GM18867 (cell line): Measurements from ENCODE around the gene INTS4.
"Not testable (repeated sequence)": the region's sequence is repeated elsewhere in the genome, so short reads cannot be mapped to it uniquely, and the experiment has no call there.

ENCODE experiments used
- ATAC-seq: cut with Tn5 transposase; IDR thresholded peaks from one replicate; pipeline ENCODE4 v1.9.1; 2021; ENCODE audit warnings: mild to moderate bottlenecking, moderate library complexity; ENCODE audit not compliant: unreplicated experiment

Gene INTS4

DNA sequence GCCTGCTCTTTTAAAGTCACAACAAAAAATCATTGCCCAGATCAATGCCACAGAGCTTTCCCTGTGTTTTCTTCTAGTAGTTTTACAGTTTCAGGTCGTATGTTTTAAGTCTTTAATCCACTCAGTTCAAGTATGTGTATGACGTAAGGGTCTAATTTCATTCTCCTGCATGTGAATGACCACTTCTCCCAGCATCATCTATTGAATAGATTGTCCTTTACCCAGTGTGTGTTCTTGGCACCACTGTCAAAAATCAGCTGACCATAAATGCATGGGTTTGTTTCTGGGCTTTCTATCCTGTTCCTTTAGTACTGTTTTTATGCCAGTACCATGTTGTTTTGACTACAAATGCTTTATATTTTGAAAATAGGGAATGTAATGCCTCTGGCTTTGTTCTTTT, 28.1 kb downstream of the INTS4 start:
- ATAC-seq = no peak

DNA sequence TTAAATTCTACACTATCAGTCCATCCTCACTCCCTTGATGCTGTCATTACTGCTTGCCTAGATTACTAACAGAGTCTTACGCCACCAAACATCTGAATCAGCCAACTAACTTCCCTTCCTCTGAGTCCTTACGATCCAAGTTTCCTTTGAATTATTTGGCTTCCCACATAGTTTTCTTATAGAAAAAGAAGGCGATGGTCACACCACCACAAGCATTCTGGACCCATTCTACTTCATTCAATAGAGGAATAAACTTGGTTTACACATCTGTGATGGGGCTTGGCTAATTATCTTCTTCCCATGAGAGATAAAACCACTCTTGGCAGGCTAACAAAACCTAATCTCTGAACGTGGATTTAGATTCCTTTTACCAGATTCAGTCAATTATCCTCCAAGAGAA, 35.0 kb downstream of the INTS4 start:
- ATAC-seq = no peak

DNA sequence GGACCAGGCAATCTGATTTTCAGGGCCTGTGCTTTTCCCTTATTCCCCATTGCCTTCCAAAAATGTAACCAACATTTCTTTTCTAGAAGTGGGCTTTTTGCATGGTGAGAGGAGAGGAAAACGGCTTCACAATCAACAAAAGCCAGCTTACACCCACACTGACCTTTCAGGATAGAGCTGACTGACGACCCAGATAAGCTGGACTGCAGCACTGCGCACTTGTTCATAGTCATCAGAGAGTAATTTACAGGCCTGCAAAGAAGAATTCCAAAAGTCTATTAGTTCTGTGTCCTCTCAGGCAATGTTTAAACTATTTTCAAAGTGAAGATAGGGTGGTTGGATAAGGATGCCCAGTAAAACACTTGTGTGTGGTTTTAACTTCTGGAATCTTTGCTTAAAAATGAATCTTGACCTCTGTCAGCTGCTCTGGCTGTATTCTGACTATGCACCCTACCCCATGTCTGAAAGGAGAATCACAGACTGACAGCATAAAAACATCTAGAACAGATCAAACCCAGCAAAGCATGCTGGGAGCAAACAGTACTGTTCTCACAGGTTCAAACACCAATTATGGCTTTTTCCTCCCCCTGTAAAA, 35.8 kb downstream of the INTS4 start:
- ATAC-seq = not testable (repeated sequence)

DNA sequence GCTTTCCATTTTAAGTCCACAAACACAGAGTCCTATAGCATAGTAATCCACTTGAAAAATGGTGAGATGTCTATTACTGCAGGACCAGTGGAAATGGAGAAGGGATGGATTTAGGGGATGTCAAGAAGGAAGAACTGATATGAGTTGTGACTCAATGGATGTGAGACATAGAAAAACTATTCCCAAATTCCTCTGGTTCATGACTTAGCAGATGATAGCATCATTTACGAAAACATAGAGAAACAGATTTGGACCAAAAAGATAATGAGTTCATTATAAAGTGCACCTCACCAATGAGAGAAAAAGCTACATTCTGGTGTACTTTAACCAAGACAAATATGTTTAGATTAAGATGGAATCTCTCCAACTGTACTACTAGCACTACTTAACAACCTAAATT, 51.2 kb downstream of the INTS4 start:
- not testable (repeated sequence) for ATAC-seq

DNA sequence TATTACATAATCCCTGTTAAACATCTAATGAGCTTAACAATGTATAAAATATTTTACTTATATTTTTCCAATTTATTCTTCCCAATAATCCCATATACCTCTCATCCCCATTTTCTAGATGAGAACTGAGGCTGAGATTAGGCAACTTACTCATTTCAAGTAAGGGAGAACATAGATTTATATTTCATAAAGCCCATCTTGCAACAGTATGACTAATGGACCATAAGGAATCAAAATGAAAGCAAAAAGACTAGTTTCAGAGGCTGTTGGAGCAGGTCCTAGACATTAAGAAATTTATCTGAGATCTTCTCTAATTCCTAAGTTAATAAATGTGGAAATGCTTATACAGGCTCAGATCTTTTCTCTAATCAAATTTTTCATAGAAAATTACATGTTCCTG, 52.0 kb downstream of the INTS4 start:
- ATAC-seq = not testable (repeated sequence)

GRCh38 chr11:77933596-77933995, 60.9 kb downstream of the INTS4 start:
- not testable (repeated sequence) for ATAC-seq

GRCh38 chr11:77930334-77931208, 63.9 kb downstream of the INTS4 start:
- ATAC-seq = not testable (repeated sequence)

- not testable (repeated sequence) for ATAC-seq
Measured at GRCh38 chr11:77917713-77918112, 76.8 kb downstream of the INTS4 start.

DNA sequence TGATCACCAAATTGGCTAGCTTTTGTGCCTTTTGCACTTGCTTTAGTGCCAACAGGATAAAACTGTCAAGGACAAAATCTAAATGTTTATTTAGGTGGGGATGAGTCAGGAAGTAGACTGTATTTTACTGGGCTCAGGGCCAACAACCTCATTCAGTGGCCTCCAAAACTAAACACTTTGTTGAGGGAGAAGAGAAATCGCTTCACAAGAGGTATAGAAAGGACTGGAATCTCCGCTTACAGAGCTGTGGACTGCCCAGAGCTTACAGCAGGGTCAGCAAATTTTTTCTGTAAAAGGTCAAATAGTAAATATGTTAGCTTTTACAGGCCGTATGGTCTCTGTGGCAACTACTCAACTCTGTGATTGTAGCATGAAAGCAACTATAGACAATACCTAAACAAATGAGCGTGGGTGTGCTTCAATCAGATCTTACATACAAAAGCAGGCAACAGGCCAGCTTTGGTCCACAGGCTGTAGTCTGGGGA, 80.1 kb downstream of the INTS4 start:
- ATAC-seq = not testable (repeated sequence)

DNA sequence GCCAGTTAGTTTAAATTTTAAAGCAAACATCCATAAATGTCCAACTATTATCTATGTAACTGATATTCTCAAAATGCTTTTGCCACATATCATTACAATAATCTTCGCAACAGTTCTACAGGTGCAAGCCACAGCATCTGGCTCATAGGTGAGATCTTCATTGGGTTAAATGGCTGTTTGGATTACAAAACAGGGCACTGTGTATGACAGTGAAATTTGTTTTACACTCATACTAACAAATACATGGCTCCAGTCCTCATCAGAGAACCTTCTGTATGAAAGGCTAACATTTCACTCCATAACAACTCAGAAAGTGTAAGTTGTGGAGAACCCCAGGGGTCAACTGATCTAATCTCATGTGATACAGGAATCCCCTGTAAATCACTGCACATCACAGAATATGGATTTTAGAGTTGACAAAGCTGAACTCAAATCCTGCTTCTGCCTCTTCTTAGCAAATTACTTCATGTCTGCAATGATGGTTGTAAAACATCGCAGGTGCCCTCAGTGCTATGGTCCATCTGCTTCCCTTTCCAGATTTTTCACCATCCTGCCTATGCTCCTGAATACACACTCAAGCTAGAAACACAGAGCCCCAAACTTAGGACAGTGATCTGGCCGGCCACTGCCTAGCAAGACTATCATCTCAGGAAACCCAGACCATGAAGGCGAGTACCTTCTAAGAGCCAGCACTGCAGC, 80.7 kb downstream of the INTS4 start:
- ATAC-seq = not testable (repeated sequence)

GRCh38 chr11:77910828-77911227, 83.6 kb downstream of the INTS4 start:
- ATAC-seq = not testable (repeated sequence)

- ATAC-seq = no peak
Measured at GRCh38 chr11:77909277-77909676, 85.2 kb downstream of the INTS4 start.

- ATAC-seq = no peak
Measured at GRCh38 chr11:77908835-77909234, 85.6 kb downstream of the INTS4 start.

GRCh38 chr11:77894949-77895348, 99.5 kb downstream of the INTS4 start:
- ATAC-seq = not testable (repeated sequence)

DNA sequence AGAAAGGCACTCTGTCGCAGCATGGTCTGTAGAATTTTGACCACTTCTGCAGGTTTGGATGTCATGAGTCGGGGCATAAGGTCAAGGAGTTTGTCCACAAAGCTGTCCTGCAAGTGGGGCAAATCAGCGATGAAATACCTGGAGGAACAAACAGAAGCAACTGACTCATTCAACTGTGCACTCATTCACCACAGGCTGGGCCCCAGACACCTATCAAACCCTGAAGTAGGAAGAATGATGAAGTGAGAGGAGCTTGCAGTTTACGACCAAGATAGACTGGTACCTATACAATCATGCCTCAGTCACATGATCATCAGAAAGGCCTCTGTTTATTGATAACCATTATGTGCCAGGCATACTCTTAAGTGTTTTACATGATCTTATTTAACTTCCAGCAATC, 102.8 kb downstream of the INTS4 start:
- ATAC-seq = not testable (repeated sequence)

DNA sequence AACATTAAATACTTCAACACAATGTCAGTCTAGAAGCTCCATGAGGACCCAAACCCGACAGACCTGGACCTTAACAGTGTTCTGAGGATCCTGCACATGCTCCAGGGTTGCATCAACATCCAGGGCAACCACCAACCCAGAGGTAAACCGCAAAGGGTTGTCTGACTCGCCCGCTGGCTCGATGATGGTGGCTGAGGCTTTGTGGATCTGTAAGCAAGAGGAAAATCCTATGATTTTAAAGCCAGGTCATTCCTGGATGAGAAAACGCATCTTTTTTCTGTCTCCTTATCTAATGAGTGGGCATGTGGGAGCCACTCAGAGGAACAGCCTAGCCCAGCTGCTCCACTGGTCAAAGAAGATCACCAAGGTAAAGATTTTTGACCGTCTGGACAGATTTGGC, 103.2 kb downstream of the INTS4 start:
- ATAC-seq = not testable (repeated sequence)

GRCh38 chr11:77890619-77891056, 103.8 kb downstream of the INTS4 start:
- not testable (repeated sequence) for ATAC-seq

DNA sequence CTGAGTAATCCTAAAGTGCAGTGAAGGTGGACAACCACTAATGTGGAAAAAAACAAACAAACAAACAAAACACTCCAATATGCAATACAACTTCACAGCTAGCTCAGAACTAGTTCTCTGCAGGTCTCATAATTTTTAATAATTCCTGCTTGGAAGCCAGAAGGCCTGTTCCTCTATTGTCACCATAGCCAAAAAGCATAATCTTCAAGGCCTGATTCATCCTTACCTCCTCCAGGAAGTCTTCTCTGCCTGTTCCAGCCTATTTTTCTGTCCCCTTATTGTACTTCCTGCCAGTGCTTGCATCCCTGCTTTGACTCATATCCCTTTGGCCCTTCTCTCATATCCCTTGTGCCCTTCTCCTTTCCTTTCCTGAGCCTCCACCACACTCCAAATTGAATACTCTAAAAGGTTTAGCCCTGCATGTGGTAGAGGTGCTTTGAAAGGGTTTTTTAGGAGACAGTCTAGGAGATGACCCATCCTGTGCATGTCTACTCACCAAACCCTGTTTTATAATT, 104.3 kb downstream of the INTS4 start:
- not testable (repeated sequence) for ATAC-seq

GRCh38 chr11:77889045-77889444, 105.4 kb downstream of the INTS4 start:
- ATAC-seq = not testable (repeated sequence)

GRCh38 chr11:77886401-77886800, 108.1 kb downstream of the INTS4 start:
- no peak for ATAC-seq

- ATAC-seq = no peak
Measured at GRCh38 chr11:77884829-77885190, 109.7 kb downstream of the INTS4 start.
